Panc1 (cell line): ENCODE results near the gene ADAMTS14. TPM values are rescaled to one million over a fixed set of nuclear protein-coding genes. Genes with fewer than 3 reads are reported as not detected.

Experiments used
- ATAC-seq: fragments of 200-7000 bp; cut with Tn5 transposase; 2 replicates; pipeline ENCODE4 v1.9.1; 2020; ENCODE audit warnings: mild to moderate bottlenecking, moderate library complexity
- BruUV-seq: library from RNA; stranded (reverse); fragments of 400-500 nt; replicated peaks from 2 replicates; lab custom pipeline; 2021; lab: Mats Ljungman, UMichigan
- CTCF ChIA-PET: fragments of 300-600 bp; sonication (Branson Sonifier 250); formaldehyde crosslinking; loops from one replicate; lab custom pipeline; 2022; ENCODE audit warnings: antibody characterized with exemption; lab: Charles Lee
- POLR2A ChIA-PET: fragments of 300-600 bp; sonication (Branson Sonifier 250); formaldehyde crosslinking; loops from one replicate; lab custom pipeline; 2022; ENCODE audit warnings: antibody characterized with exemption; lab: Charles Lee
- DNase-seq: peaks from one replicate; pipeline ENCODE4 v3.0.0-alpha.2; 2010; ENCODE audit warnings: low read depth, low spot score
- H3K27ac ChIP-seq: 2 replicates; pipeline ENCODE4 v1.5.1; 2011; ENCODE audit warnings: mild to moderate bottlenecking, low read length, inconsistent platforms
- H3K27me3 ChIP-seq: fragments of 200-500 bp; sonication (Bioruptor generic); 2 replicates; pipeline ENCODE4 v1.6.0; 2014; ENCODE audit warnings: low read length, inconsistent platforms; ENCODE audit not compliant: control insufficient read depth, insufficient read depth
- H3K36me3 ChIP-seq: fragments of 200-500 bp; sonication (Bioruptor generic); 2 replicates; pipeline ENCODE4 v1.5.1; 2014; ENCODE audit warnings: inconsistent platforms, mild to moderate bottlenecking, low read length, moderate library complexity; ENCODE audit not compliant: control insufficient read depth, insufficient read depth
- H3K4me1 ChIP-seq: 2 replicates; pipeline ENCODE4 v1.5.1; 2011; ENCODE audit warnings: inconsistent platforms, mild to moderate bottlenecking, low read length, moderate library complexity; ENCODE audit not compliant: control insufficient read depth, insufficient read depth
- H3K4me3 ChIP-seq, 2 experiments: 2 replicates each; pipeline ENCODE4 v1.5.1; 2011 to 2012; ENCODE audit warnings: low read depth in 2 of 2, low read length in 2 of 2, mild to moderate bottlenecking in 2 of 2, inconsistent platforms in 1 of 2, moderate library complexity in 1 of 2
- H3K9me3 ChIP-seq: fragments of 200-500 bp; sonication (Bioruptor generic); 2 replicates; pipeline ENCODE4 v1.5.1; 2014; ENCODE audit warnings: low read depth, mild to moderate bottlenecking, inconsistent platforms, low read length, moderate library complexity; ENCODE audit not compliant: control insufficient read depth, insufficient read depth
- CTCF ChIP-seq: fragments of 450-650 bp; IDR thresholded peaks from 2 replicates; pipeline ENCODE4 v1.5.1; 2017; ENCODE audit warnings: mild to moderate bottlenecking
- POLR2AphosphoS5 ChIP-seq: IDR thresholded peaks from 2 replicates; pipeline ENCODE4 v1.6.1; 2012; ENCODE audit warnings: mild to moderate bottlenecking, low read depth, low read length, moderate library complexity
- REST ChIP-seq, 2 experiments: IDR thresholded peaks; 2 replicates each; pipeline ENCODE4 v1.6.1; 2011 to 2012; ENCODE audit warnings: low read depth in 2 of 2, control low read depth in 1 of 2, low read length in 1 of 2, mild to moderate bottlenecking in 1 of 2, moderate library complexity in 1 of 2; ENCODE audit not compliant: insufficient read depth in 1 of 2
- SIN3A ChIP-seq: IDR thresholded peaks from 2 replicates; pipeline ENCODE4 v1.6.1; 2012; ENCODE audit warnings: low read depth, mild to moderate bottlenecking, low read length, moderate library complexity, borderline replicate concordance; ENCODE audit not compliant: insufficient read depth
- TCF7L2 ChIP-seq: IDR thresholded peaks from 2 replicates; pipeline ENCODE4 v1.6.1; 2011; ENCODE audit warnings: mild to moderate bottlenecking, low read depth, low read length, inconsistent platforms
- in situ Hi-C: cut with HindIII; loops from 2 replicates; pipeline ENCODE4 v1.10.0; 2016; ENCODE audit warnings: low sequenced_read_pairs, low pct_unique_long_range_greater_than_20kb
- intact Hi-C: fragments of 100-400 bp; cut with micrococcal nuclease; formaldehyde crosslinking; loops from one replicate; pipeline ENCODE4 v1.10.0; 2022; ENCODE audit not compliant: unreplicated experiment
- total RNA-seq: library from RNA; stranded (reverse); gene quantifications from one replicate; pipeline ENCODE4 v1.2.1, GENCODE V29; 2021; ENCODE audit not compliant: unreplicated experiment

ADAMTS14 gene
- total RNA-seq, 1 experiment from 2014 or later = 0.67 TPM

- TF ChIP-seq CTCF = no peak
- no peak for TF ChIP-seq TCF7L2
- TF ChIP-seq SIN3A = no peak
- TF ChIP-seq POLR2AphosphoS5 = no peak
- no peak for TF ChIP-seq REST (IDR thresholded peaks at IDR 0.05; ENCODE audit: insufficient read depth in 1 of 2, low read depth in 2 of 2, low read length in 1 of 2)
- BruUV-seq = no TSS peak
- intact Hi-C loops (no loop called here), in situ Hi-C loops (no loop called here)
- Histone ChIP-seq H3K36me3 (no peaks in the 10 kb centered on the region), H3K4me3 (no peak overlapping the region), H3K4me1 (no peaks in the 10 kb centered on the region), H3K27me3 (peaks cover 19% of the 10 kb centered on the region), H3K27ac (no peak overlapping the region), H3K9me3 (no peaks in the 10 kb centered on the region)
- POLR2A ChIA-PET = interaction anchor here (1.0 kb wide), 1 partner anchor 93 kb away, joined by 5 read pairs; no protein-coding TSS in a partner anchor
- DNase-seq (no peak), ATAC-seq (no peak)
- CTCF ChIA-PET = no interaction called here
Observed at GRCh38 chr10:70669732-70670317, 2.5 kb upstream of the ADAMTS14 start.

- intact Hi-C loops = no loop called here
- BruUV-seq = no TSS peak
- in situ Hi-C loops = no loop called here
Observed at GRCh38 chr10:70671619-70672164, 614 bp upstream of the ADAMTS14 start.

More at GRCh38 chr10:70671619-70672164, 614 bp upstream of the ADAMTS14 start:
- ChIA-PET CTCF (interaction anchor here (0.7 to 1.1 kb wide), 2 partner anchors 13 to 211 kb away, joined by 3 to 6 read pairs; no protein-coding TSS in a partner anchor), POLR2A (no interaction called here)
- no peaks in the 10 kb centered on the region for H3K9me3 ChIP-seq
- H3K36me3 ChIP-seq = no peaks in the 10 kb centered on the region
- DNase-seq (no peak), ATAC-seq (no peak)
- no peaks in the 10 kb centered on the region for H3K4me1 ChIP-seq
- no peak overlapping the region for H3K27ac ChIP-seq
- peaks cover 19% of the 10 kb centered on the region for H3K27me3 ChIP-seq
- peak overlapping the region; percentile 30 to 33 for H3K4me3 ChIP-seq
- TF ChIP-seq CTCF (no peak), REST (IDR thresholded peaks at IDR 0.05; ENCODE audit: insufficient read depth in 1 of 2, low read depth in 2 of 2, low read length in 1 of 2) (no peak), TCF7L2 (no peak), POLR2AphosphoS5 (no peak), SIN3A (no peak)
